ENCODE measurements around the gene CHST12. TPM values are rescaled to one million over a fixed set of nuclear protein-coding genes. Genes with fewer than 3 reads are reported as not detected.

Gene CHST12
- total and polyA plus RNA-seq, 10 of the 15 experiments (the other 5 are each of a cell fraction or from before 2014, with no cell fraction given) = 0.05 to 14.2 (median 3.3) TPM

DNA sequence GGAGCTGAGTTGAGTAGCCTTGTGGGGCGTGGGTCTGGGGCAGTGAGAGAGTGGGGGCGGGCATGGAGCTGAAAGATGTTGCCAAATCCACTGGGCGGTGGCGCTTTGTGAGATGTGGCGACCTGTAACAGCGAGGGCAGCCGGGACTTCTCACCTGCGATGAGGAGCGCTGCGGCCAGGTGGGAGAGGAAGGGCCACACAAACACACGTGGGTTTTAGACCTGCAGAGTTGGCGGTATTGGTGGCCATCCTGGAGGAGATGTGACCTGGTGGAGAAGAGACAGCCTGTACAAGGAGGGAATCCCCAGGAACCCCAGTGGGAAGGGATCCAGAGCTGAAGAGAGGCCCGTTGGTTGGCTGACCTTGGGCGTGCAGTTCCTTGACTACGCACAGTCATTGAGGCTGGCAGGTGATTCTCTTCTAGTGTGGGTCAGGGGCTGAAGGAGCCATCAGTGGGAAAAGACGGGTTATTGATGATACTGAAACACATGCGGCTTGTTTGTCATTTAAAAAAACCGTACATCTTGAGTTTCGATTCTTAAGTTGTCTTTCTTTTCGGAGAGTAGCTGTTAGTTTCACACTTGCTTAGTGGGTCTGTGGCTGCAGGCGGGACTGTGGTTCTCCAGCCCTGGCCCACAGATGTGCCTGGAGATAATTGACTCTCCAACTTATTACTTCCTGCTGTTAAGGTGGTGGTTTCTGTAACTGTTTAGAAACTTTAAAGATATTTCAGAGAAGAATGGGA, 2.4 kb downstream of the CHST12 start (continued):
- TF ChIP-seq USF2 (IDR thresholded peaks at IDR 0.05; ENCODE audit: borderline replicate concordance, low read depth, low read length) (no peak), HDAC2 (IDR thresholded peaks at IDR 0.05) (no peak), BCL11A (IDR thresholded peaks at IDR 0.05; ENCODE audit: low read depth, low read length) (peak; percentile 76; the same call in 1 of the 2 replicates), ZNF687 (IDR thresholded peaks at IDR 0.05) (no peak), MTA2 (IDR thresholded peaks at IDR 0.05; ENCODE audit: low read depth) (peak; percentile 93), NR2C2 (IDR thresholded peaks at IDR 0.05; ENCODE audit: borderline replicate concordance, control insufficient read depth, insufficient read length, low read depth) (no peak), BRCA1 (IDR thresholded peaks at IDR 0.05; ENCODE audit: low read depth, low read length) (no peak), BHLHE40 (IDR thresholded peaks at IDR 0.05; ENCODE audit: borderline replicate concordance in 1 of 2, low read depth in 2 of 2, low read length in 1 of 2) (peak; percentile 83 to 86), RCOR1 (conservative IDR thresholded peaks at IDR 0.05; ENCODE audit: low read depth, low read length) (0 out of 2 replicates have a peak, but pooled peaks have one; percentile 29), TARDBP (IDR thresholded peaks at IDR 0.05; ENCODE audit: borderline replicate concordance) (no peak)
- TF ChIP-seq, protein P1, sequence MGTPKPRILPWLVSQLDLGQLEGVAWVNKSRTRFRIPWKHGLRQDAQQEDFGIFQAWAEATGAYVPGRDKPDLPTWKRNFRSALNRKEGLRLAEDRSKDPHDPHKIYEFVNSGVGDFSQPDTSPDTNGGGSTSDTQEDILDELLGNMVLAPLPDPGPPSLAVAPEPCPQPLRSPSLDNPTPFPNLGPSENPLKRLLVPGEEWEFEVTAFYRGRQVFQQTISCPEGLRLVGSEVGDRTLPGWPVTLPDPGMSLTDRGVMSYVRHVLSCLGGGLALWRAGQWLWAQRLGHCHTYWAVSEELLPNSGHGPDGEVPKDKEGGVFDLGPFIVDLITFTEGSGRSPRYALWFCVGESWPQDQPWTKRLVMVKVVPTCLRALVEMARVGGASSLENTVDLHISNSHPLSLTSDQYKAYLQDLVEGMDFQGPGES (IDR thresholded peaks at IDR 0.05) = no peak
- TF ChIP-seq, protein P2, sequence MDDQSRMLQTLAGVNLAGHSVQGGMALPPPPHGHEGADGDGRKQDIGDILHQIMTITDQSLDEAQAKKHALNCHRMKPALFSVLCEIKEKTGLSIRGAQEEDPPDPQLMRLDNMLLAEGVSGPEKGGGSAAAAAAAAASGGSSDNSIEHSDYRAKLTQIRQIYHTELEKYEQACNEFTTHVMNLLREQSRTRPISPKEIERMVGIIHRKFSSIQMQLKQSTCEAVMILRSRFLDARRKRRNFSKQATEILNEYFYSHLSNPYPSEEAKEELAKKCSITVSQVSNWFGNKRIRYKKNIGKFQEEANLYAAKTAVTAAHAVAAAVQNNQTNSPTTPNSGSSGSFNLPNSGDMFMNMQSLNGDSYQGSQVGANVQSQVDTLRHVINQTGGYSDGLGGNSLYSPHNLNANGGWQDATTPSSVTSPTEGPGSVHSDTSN (IDR thresholded peaks at IDR 0.05; ENCODE audit: insufficient replicate concordance, low read depth, low read length) = peak; percentile 40
- TF ChIP-seq, protein P3, sequence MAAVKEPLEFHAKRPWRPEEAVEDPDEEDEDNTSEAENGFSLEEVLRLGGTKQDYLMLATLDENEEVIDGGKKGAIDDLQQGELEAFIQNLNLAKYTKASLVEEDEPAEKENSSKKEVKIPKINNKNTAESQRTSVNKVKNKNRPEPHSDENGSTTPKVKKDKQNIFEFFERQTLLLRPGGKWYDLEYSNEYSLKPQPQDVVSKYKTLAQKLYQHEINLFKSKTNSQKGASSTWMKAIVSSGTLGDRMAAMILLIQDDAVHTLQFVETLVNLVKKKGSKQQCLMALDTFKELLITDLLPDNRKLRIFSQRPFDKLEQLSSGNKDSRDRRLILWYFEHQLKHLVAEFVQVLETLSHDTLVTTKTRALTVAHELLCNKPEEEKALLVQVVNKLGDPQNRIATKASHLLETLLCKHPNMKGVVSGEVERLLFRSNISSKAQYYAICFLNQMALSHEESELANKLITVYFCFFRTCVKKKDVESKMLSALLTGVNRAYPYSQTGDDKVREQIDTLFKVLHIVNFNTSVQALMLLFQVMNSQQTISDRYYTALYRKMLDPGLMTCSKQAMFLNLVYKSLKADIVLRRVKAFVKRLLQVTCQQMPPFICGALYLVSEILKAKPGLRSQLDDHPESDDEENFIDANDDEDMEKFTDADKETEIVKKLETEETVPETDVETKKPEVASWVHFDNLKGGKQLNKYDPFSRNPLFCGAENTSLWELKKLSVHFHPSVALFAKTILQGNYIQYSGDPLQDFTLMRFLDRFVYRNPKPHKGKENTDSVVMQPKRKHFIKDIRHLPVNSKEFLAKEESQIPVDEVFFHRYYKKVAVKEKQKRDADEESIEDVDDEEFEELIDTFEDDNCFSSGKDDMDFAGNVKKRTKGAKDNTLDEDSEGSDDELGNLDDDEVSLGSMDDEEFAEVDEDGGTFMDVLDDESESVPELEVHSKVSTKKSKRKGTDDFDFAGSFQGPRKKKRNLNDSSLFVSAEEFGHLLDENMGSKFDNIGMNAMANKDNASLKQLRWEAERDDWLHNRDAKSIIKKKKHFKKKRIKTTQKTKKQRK (IDR thresholded peaks at IDR 0.05; ENCODE audit: low read depth, low read length) = no peak
- TF ChIP-seq, protein P4, sequence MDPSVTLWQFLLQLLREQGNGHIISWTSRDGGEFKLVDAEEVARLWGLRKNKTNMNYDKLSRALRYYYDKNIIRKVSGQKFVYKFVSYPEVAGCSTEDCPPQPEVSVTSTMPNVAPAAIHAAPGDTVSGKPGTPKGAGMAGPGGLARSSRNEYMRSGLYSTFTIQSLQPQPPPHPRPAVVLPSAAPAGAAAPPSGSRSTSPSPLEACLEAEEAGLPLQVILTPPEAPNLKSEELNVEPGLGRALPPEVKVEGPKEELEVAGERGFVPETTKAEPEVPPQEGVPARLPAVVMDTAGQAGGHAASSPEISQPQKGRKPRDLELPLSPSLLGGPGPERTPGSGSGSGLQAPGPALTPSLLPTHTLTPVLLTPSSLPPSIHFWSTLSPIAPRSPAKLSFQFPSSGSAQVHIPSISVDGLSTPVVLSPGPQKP (IDR thresholded peaks at IDR 0.05; ENCODE audit: low read depth, low read length) = no peak

Data from GM12878 (cell line).